GM19351 (cell line): ENCODE data around the gene ZNF324.
"Not testable (repeated sequence)": the region's sequence is repeated elsewhere in the genome, so short reads cannot be mapped to it uniquely, and the experiment has no call there.

Experiments used
- ATAC-seq: cut with Tn5 transposase; IDR thresholded peaks from one replicate; pipeline ENCODE4 v1.9.1; 2021; ENCODE audit warnings: mild to moderate bottlenecking, moderate library complexity; ENCODE audit not compliant: unreplicated experiment

The ZNF324 gene

DNA sequence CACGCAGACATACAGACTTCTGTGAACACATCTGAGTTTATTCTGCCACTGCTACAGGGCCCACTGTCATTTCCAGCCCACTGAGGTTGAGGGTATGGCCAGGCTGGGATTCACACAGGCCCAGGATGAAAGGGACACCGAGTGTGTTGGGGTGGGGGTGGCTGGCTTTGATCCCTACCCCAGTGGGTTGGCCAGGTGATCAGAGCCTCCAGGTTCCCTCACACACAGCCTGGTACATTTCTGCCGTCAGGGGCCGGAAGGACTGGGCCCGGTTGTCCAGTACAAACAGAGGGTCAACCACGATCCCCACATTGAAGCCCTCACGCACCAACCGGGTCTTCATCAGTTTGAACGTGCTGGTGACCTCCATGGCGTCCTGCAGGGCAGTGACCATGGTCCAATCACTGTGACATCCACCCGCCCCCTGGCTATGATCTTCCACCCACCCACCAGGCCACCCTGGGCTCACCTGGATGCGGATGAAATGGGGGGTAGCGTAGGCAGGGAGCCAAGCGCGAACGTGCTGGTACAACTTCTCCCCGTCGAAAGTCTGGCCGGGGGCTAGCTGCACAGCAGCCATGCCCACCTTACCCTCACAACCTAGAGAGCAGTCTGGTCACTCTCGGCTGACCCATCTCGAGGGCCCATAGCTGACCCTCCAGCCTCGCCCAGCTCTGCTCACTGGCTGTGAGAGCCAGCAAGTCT is 31.6 kb downstream of the ZNF324 start:
- no peak for ATAC-seq

DNA sequence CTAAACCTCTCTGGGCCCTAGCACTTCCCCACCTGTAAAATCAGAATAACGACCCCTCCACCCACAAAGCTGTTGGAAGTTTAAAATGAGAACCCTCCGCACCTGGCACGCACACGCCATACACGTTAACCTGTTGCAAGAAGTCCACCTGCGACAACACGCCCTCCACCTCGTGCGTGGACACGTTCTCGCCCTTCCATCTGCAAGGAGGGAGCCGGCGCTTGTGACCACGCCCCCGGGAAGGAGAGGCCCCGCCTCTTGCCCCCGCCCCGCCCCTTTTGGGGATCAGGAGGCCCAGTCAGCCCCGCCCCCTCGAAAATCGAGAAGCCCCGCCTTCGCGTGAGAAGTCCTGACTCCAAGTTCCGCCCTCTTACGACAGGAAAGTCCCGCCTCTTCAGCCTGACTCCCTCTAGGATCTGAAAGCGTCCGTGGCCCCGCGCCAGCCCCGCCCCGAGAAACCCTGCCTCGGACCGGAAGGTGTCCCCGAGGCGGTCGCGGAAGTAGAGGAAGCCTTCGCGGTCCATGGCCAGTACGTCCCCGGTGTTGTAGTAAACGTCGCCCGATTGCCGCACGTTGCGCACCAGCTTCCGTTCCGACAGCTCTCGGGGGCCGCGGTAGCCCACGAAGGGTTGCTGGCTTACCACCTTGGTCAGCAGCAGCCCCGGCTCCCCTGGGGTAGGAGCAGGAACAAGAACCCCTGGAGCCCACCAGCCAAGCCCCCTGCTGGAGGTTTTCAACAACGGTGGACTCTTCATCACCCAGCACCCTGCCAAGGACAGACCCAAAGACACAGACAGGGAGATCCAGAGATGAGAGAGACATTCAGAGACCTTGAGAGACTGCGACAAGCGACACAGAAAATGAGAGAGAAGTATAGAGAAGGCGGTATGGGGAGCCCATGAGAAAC is 32.4 kb downstream of the ZNF324 start:
- ATAC-seq = peak; percentile 92

DNA sequence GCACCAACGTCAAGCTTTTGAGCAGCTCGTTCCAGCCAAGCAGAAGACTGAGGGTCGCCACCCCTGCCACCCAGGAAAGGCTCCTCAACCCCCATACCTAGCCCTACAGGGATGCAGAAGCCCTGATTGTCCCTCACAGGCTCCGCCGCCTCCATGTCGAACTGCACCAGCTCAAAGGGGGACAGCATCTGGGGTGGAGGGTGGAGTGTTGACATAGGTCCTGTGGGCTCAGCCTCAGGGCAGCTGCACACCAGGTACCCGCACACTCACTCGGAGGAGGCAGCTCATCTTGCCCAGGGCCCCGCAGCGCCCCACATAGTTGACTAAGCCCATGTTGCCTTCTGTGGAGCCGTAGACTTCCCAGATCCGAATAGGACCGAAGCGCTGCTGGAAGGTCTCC is 33.4 kb downstream of the ZNF324 start:
- no peak for ATAC-seq

DNA sequence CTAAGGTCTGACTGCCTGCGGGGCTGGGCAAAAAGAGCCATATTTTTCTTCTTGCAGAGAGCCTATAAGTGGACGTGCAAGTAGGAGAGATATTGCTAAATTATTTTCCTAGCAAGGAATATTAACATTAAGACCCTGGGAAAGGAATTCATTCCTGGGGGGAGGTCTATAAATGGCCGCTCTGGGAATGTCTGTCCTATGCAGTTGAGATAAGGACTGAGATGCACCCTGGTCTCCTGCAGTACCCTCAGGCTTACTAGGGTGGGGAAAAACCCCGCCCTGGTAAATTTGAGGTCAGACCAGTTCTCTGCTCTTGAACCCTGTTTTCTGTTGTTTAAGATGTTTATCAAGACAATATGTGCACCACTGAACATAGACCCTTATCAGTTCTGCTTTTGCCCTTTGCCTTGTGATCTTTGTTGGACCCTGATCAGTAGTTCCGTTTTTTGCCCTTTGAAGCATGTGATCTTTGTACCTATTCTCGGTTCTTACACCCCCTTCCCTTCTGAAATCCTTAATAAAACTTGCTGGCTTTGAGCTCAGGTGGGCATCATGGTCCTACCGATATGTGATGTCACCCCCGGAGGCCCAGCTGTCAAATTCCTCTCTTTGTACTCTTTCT is 40.8 kb downstream of the ZNF324 start:
- ATAC-seq = not testable (repeated sequence)

DNA sequence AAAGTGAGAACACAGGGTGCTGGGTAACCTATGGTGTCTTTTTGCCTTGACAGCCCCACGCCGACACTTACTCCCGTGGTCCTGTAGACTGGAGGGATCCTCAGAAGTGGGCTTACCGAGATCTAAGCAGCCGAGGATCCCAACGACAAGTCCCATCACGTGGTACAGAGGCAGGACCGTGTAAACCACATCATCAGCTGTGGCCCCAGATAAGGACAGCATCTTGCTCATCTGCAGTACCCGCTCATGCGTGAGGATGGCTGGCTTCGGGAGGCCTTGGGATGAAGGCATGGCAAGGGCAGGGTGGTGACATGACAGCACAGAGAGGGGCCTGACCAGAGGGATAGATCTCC is 42.8 kb downstream of the ZNF324 start:
- no peak for ATAC-seq

DNA sequence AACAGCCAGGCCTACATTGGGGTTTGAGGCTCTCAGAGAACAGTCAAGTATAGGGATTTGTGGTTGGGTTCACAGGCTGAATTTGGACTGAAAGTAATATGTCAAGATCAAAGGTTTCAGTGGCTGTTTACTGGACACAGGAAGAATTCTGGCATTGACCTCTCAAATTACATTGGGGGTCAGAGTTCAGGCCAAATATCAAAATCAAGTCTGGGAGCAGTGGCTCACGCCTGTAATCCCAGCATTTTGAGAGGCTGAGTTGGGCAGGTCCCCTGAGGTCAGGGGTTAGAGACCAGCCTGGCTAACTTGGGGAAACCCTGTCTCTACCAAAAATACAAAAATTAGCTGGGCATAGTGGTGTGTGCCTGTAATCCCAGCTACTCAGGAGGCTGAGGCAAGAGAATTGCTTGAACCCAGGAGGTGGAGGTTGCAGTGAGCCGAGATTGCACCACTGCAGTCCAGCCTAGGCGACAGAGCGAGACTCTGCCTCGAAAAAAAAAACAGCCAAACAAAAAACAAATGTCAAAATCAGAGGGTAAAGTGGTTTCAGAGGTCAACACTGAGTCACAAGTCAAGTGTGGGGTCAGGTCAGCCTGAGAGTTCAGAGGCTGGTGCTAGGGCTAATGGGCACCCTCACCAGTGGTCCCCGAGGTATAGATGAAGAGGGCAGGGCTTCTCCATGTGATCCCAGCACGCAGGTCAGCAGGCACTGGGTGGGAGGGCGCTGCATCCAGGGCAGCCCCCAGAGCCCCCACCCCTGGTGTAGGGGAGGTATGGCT is 43.4 kb downstream of the ZNF324 start:
- ATAC-seq = no peak

DNA sequence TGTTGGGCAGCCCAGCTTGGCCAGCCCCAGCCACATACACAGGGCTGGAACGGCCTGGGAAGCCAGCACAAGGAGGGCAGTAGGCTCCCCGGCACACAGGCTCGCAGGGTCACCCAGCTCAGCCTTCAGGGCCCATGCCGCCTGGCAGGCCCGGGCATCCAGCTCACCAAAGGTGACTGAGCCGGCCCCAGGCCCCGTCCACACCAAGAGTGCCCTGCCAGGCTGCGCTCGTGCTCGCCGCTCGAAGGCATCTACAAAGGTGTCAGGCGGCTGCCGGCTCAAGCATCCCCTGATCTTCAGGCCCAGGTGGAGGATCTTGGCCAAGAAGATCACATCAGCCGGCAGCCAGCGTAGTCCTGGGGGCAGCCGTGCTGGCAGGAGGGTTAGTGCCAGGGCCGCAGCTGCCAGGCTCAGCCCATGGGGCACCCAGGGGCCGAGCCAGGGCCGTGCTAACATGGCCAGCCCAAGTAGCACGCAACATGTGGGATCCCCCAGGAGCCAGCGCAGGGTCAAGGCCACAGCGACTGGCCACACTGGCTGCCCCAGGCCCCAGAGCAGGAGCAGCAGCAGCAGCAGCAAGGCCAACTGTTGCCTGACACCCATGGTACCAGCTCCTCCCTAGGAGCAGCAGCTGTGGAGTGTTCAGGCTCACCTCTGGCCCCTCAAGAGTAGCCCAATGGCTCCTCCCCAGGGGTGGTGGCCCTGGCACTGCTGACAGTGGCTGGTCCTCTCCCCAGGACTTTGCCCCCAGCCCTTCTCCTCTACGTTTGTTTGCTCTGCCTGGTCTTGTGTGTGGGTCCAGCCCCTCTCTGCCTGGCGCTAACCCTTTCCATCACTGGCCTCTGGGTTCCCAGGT is 44.7 kb downstream of the ZNF324 start, which contains the start of gene SLC27A5:
Gene SLC27A5, minus strand, starts transcription at position 640 of the 856 bp plus-strand sequence. Its CDS starts 37 bp downstream, at position 603.
- no peak for ATAC-seq

DNA sequence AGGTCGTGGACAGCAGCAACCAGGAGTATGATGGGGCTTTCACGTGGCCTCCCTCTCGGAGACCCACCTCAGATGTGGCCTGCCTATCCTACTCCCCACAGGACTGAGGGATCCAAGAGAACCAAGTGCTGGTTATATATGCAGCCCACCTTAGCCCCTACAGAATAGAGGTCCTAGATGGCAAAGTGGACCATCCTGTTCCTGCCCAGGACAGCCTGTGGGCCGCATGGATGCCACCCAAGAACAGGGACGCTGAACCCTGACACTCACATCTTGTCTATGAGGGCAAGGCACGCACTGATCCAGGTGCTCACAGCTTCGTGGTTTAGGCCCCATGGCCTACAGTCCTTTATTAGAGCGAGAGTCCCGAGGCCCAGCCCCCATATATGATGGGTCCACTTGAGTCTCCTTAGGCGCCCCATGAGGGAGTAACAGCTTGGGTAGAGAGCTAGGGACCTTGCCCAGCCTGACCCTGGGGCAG is 46.4 kb downstream of the ZNF324 start:
- ATAC-seq = peak; percentile 5

DNA sequence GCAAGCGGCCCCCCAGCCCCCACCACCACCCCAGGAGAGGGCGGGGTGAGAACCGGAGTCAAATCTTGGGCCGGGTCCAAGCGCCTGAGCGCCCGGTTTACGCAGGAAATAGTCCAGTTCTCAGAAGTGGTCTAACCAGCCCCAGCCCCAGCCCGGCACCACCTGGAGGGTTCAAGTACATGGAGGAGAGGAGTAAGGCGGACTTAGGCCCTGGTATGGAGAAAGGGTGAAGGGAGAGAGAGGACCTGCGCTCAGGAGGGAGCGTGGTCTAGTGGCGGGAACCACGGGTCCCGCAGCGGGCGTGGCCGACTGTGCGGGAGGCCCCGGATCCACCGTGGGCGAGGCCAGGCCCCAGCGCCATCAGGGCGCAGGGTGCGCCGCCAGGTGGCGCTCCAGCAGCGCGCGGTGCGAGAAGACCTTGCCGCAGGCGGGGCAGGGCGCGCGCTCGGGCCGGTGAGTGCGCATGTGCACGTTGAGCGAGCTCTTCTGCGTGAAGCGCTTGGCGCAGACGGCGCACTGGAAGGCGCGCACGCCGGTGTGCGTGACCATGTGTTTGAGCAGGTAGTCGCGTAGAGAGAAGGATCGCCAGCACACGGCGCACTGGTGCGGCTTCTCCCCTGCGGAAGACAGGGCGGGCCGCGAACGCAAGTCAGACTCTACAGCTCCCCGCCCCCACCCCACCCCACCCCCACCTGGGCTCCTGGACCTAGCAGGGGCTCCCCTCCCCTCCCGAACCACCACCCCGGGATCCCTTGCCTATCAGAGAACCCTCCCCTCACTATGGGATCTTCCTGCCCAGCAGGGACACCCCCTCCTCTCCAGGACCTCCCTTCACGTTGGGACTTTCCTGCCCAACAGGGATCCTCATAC is 47.0 kb downstream of the ZNF324 start:
- ATAC-seq = peak; percentile 78

DNA sequence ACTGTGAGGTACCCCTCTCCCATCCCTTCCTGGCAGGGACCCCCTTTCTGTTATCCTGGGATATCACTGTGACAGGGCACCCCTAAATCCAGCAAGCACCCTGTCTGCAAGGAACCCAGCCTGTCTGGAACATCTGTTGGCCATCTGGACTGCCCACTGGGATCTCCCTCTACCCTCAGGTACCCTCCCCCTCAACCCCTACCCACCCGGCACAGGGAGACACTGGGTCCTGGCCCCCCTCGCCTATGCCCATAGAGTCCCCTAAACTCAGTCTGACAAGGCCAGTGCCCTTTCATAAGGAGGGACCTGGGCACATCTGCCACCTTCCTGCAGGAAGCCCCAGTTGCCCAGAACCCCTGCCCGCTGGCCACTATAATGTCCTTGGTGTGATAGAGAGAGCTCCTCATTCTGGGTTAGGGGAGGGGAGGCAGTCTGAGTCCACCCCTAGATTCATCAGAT is 47.7 kb downstream of the ZNF324 start:
- no peak for ATAC-seq

DNA sequence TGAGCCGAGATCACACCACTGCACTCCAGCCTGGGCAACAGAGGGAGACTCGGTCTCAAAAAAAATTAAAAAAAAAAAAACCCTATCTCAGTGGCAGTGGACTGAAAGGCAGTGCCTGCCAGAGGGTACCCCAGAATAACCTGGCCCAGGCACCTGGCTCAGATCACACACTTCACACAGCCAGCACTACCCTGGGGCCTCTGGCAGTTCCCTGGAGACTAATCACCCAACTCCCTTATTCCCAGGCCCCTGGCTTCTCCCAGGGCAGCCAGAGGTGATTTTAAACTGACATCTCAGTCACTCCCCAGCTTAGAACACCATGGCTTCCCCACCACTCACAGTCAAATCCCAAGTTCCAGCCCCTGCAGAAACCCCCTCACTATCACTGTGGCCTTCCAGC is 48.4 kb downstream of the ZNF324 start:
- ATAC-seq = no peak

DNA sequence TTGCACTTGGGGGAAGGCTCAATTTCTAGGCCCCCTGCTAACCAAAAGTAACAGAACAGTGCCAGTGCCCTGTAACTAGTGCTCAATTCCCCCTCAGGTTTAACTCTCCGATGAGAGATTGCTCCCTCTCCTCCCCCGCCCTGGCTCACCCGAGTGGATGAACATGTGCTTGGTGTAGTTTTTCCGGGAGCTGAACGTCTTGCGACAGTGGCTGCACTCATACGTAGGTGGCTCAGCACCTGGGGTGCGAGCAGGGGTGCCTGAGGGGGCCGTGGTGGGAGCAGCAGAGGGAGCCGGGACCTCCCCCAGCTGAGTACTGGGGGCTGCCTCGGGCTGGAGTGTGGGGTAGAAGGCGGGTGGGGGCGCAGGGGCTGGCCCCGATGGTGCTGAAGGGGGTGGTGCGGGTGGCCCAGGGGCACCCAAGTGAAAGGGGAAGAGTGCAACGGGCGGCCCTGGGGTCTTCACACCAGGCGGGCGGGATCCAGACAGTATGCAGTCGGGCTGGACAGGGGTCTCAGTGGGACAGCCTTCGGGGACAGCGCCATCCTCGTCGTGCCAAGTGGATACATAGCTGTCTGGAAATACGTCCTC is 49.5 kb downstream of the ZNF324 start:
- no peak for ATAC-seq

DNA sequence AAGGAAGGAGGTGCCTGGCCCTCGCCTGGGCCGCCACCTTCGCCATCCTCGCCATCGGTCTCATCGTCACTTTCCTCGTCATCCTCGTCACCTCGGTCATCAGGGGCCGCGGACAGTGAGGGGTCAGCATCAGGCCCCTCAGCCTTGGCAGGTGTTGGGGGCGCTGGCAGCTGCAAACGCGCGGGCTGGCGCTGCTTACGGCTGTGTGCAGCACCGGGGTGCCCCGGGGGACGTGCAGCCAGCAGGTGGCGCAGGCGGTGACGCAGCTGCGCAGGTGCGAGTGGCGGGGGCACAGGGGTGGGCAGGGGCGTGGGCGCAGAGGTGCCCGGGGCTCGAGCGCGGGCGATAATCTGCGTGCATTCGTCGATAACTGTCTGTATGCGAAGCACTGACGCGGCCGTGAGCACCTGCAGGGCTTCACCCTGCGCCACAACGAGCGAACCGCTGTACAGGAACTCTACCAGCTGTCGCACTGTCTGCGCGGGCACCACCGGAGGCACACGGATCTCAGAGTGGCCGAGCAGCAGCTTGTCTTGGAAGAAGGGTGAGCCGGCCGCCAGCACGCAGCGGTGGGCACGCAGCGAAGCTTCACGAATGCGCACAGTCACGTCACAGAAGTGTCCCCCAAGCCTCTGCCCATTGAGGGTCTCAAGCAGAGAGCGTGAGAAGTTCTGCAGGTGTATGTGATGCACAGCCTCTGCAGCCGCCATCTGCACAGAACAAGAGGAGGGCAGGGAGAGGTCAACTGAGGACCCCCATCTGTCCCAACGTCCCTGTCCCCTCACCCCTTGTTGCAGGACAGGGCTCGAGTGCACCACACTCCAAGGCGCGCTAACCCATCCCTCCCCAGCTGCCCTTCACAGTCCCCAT is 50.3 kb downstream of the ZNF324 start:
- ATAC-seq = no peak

DNA sequence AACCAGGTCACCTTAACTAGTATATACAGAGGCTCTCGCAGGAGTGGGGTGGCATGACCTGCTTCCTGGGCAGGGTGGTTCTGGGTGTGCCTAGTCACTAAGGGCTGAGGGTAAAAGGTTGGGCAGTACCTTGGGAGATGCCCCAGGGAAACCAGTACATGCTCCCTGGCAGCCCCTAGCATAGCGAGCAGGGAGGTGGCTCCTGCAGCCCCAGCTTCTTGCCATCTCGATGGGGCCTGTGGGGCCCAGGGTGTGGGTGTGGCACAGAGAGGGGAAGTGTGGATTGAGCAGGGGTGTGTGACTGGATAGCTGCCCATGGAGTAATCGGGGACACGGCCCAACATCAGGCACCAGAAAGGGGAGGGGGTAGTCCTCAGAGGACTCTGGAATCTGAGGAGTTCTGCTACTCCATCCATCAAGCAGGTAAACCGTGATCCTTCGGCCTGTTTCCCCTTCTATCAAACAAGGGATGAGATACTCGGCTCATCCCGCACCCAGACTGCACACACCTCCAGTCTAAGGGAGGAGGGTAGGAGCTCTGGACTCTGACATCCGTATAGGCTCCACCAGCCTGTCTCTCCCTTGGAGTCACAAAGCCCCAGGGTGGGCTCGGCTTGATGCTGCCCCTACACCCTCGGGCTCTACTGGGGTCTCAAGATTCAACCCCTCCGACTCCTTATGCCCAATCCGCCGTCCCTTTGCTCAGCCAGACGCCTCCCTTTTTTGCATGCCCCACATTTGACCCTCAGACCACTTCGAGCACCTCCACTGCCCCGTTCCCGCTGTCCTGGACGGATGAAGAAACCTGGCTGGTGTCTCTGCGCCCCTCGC is 51.6 kb downstream of the ZNF324 start:
- ATAC-seq = no peak

DNA sequence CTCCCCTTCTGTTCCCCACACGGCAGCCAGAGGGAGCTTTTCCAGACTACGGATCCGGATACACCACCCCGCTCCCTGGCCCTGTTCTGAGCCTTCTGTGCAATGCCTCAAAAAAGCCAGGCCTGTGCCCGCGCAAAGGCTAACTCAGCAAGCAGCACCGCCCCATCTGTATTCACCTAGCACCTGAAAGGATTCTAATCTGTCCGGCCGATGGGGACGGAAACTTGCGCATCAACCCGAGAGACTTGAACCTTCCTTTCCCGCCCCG is 52.1 kb downstream of the ZNF324 start:
- ATAC-seq = no peak

DNA sequence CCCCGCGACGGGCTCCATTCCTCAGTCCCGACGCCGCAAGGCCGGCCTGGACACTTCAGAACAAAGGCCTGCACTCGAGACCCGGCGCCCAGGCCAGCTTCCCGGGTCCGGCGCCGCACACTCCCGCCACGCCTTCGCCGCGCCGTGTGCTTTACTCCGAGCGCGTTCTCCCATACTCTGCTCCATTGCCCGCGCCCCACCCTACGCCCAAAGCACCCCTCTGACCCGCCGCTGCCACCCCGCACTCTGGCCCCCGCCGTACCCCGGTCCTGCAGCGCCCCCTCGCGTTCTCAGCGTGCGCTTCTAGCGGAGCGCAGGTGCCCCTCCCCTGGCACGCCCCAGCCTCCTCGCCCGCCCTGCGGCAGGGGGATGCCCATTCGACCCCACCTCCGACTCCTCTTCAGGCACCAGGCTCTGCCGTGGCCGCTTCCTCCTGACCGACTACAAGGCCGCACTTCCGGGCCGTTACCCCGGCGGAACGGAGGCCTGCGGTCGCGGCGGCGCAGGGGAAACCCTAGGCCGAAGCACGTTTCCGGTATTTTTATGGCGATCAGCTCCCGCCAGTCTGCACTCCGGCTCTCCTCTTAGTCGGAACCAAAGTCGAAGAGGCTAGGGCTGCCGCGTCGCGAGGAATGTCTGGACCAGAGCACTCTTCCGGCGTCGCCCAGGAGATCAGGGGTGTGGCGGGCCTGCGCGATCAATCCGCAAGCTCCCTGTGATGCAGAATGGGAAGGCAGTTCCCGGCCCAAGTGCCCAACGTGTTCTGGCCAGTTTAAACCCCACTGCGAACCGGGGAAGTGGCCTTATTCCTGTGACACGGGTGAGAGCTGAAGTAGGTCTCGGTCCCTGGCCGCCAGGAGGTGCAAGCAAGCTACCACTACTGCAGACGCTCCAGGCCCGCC is 52.7 kb downstream of the ZNF324 start, which contains the start of gene ZBTB45:
Gene ZBTB45, minus strand, starts transcription at position 456 of the 902 bp plus-strand sequence. CDS start 2,137 bp downstream, outside the sequence.
- ATAC-seq = peak; percentile 76
